COLO668 (cell line): ENCODE data around the gene ADSS1.

ENCODE experiments used
- DNase-seq: peaks from one replicate; lab custom pipeline; 2025; ENCODE audit not compliant: unreplicated experiment; lab: John Stamatoyannopoulos, UW

ADSS1 gene

GRCh38 chr14:104781271-104782077, 57.4 kb downstream of the ADSS1 start:
- no peak for DNase-seq

DNA sequence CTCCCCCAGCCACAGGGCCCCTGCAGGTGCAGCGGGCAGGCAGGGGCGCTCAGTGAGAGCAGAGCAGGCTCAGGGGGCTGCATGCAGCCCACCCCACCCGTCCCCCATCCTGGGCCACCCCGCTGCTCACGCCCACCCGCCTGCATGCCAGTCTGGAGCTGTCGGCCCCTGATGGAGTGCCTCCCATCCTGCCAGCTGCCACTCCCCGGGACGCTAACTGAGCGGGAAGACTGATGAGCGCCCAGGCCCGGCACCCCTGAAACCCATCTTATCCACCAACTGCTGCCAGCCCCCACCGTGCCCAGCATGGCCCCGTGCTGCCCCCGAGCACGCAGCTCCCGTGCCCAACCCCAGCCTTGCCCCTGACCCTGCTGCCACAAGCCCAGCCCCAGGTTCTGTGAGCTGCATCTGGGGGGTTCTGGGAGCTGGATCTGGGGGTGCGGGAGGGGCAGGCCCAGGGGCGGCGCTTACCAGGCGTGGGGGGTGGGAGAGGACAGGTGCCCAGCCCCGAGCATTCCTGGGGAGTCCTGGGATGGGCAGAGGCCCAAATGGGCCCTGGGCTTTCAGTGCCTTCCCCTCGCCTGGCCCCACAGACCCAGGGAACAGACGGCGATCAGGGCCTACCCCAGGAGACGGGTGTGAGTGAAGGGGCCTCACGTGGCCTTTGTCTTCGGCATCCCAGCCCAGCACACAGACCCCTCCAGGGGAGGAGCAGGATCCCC, 58.2 kb downstream of the ADSS1 start:
- no peak for DNase-seq

DNA sequence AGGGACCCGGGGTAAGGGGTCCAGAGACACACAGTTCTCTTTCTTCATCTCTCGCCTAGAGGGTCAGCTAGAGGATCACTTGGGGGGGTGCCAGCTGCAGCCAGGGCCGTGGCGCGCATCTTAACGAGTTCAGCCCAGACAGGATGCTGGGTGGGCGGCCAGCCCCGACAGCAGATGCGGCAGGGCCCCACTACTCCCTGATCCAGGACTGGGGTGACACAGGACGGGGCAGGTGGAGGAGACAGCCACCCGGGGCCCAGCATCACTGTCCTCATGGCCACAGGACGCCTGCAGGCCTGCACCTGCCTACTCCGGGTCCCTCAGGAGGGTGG, 58.7 kb downstream of the ADSS1 start:
- no peak for DNase-seq

DNA sequence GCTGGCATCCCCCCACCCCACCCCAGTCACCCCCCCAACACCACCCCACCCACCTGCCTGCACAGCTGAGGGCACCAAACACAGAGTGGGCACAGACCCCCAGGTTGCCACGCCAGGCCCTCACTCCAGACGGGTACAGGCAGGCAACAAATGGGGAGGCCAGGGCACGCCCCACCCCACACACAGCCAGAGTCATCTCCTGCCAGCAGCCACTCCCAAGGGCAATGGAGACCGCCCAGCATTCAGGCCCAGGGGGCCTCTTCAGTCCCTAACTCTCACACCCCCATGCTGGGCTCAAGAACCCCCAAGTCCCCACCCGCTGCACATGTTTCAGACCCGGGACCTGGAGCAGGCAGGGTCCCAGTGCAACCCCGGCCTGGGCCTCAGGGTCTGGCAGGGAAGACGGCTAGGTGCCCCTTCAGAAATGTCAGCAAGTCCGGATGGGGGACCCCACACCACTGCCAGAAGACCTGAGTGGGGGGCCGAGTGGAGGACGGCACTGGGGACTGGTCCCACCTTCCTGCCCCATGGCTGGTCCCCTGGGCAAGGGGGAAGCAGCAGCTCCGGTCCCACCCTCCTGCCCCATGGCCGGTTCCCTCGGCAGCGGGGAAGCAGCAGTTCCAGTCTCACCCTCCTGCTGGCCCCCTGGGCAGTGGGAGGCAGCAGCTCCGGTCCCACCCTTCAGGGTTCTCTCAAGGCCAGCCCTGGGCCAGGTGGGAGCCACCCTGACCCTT, 59.6 kb downstream of the ADSS1 start:
- no peak for DNase-seq

GRCh38 chr14:104784218-104784568, 60.2 kb downstream of the ADSS1 start:
- DNase-seq = no peak

DNA sequence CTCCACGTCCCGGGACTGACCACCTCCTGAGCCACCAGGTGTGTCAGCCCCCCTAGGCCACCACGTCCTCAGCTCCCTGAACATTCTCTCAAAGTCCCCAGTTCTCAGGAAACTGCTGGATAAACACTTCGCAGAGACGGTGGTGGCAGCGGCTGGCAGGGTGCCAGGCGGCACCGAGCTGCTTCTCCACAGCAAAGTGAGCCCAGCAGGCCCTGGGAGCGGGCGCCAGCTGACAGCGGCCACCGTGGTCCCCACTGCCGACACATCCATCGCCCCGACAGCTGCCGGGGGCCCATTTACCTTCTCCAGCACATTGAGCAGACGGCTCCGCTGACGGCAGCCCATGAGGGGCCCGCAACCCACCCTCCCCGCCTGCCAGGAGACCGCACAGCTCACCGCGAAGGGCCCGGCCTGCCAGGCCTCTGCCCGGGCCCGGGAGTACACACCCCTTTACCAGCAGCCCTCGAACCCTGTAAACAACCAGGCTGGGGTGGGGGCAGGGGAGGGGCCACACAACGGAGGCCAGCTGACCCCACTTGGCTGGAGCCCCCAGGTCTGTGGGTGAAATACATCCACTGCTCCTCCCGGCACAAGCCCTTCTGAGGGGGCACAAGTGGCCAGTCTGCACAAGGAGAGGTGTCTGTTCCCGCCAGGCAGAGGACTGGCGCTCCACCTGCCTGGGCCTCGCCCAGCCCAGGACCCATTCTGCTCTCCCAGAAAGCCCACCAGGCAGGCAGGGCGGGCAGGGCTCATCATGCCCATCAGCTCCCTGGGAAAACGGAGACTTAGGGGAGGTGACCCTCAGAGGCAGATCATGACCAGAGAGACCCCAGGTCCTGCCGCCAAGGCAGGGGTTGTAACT, 61.0 kb downstream of the ADSS1 start:
- peak; percentile 83 for DNase-seq

- no peak for DNase-seq
These were observed 61.7 kb downstream of the ADSS1 start for GRCh38 chr14:104785708-104786080.

DNA sequence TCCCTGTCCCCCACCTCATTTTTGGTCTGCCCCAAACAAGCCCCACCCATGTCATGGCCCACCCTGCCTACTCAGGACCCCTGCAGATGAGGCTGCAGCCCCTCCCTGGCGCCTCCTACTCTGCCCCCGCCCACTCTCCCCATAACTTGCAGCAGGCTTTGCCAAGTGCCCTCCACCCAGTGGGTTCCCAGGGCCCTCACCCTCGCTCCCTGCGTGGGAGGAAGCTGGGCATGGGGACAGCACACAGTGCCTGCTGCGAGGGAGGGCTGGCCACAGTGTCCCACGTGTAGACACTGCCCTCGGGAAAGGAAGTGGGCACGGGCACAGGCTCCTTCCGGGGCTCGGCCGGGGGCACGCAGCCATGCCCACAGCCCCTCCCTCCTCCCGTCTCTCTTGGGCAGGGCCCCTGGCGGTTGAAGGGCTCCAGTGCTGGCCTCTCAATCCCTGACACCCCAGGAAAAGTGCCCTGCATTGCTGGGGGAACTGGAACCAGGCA, 62.1 kb downstream of the ADSS1 start:
- no peak for DNase-seq

DNA sequence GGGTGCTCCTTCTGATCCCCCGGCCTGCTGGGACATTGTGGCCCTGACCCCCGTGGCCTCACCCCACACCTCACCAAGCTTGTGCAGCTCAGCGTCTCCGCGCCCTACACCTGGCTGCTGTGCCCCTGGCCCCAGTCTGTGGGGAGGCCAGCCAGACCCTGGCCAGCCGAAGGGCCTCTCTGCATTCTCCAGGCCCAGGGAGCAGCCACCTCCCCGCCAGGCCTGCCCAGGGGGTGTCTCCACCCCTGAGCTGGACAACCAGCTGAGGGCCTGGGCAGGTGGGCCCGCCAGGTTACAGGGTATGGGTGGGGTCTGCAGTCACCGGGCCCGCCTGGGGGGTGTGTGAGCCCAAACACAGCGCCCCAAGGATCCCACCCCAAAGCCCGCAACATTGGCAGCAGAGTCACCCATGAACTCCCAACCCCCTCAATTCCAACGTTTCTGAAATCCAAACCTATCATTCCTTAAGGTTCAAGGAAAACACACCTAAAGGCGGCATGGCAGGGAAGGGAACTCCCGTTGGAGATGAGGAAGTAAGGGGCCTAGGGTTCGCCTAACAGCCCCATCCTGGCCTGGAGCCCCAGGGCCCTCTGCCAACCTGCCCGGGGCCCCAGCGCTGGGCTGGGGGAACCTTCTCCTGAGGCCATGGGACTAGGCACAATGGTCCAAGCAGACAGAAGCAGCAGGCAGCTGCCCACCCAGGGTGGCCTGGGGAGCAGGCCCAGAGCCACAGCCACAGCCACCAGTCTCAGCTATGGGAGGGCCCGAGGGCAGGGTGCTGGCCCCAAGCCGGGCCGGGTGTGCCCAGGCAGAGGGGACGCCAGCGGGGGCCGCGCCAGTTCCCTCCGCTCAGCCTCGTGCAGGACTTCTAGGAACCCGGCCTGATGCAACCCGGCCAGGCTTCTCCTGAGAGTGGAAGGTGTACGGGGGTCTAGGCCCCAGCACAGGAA, 63.0 kb downstream of the ADSS1 start:
- no peak for DNase-seq

DNA sequence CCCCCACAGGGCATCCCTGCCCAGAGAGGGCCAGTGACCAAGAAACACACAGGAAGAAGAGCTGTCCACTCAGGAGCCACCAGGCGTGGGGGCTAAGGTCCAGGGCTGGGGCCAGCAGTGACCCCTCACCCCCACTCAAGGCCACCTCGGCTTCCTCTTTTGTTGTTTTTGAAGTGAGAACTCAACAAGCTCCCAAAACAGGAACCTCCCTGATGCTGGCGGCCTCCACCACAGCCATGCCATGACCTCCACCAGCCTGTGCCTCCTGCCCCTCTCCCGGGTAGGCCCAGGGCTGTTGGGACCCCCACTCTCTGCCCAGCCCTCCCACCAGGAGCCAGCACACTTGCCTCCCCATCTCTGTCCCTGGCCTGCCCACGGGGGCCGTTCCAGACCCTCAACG, 63.7 kb downstream of the ADSS1 start:
- DNase-seq = no peak

DNA sequence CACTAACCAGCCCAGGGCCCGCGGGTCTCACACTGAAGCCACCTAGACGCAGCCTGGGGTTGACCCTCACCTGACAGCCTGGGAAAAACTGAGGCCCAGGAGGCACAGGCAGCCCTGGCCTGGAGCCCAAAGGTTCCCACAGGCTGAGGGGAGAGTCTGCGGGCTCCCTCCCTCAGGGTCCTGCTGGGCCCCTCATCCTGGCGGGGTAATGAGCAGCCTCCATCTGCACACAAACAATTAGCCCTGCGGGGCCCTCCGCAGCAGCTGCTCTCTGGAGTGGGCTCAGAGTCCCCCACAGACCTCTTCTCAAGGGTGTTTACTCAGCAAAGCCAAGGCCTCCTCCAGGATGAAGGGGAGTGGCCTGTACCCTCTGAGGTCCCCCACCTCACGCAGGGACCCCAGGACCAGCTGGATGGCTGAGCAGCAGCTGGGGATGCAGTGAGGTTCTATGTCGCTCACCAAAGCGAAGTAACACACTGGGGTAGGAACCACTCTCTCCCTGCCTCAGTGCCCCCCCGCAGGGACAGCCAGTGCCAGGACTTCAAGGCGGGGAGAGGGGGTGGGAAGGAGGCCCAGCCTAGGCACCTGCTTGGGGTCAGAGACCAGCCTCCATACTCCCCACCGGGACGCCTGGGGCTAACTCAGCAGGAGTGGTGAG, 64.3 kb downstream of the ADSS1 start:
- no peak for DNase-seq

- DNase-seq = no peak
These were observed 65.0 kb downstream of the ADSS1 start for GRCh38 chr14:104788873-104789663.

- DNase-seq = no peak
These were observed 66.0 kb downstream of the ADSS1 start for GRCh38 chr14:104789752-104790743.

GRCh38 chr14:104791425-104791824, 67.4 kb downstream of the ADSS1 start:
- DNase-seq = no peak

DNA sequence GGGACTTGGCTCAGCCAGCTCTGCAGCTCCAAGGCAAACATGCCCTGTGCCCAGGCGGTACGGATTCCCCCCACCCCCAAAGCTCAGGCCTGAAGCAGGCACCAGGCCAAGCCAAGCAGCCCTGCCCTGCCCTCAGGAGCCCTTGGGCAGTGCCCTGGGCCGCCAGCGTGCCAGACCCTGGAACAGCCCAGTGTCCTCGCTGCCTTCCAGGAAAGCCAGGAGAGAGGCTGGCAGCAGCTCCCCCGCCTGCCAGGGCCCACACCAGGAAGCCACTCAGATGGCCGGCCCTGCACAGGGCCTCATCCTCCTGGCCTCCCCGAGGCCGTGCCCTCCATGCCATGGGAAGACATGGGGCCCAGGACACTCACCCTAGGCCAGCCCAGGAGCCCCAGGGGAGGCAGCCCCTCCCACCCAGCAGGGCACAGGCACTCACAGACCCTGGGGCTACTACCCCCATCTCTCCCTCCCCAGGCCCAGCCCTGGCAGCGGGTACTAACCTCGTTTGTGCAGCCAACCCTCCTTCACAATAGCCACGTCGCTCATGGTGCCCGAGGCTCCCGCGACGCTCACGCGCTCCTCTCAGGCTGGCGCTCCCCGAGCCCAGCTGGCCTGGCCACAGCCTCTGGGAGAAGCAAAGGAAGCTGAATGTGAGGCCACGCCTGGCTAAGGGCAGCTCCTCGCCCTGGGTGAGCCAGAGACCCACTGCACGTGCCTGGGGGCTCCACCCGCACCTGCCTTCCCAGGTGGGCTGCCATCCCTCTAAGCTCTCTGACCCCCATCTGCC, 68.3 kb downstream of the ADSS1 start:
- peak; percentile 60 for DNase-seq

DNA sequence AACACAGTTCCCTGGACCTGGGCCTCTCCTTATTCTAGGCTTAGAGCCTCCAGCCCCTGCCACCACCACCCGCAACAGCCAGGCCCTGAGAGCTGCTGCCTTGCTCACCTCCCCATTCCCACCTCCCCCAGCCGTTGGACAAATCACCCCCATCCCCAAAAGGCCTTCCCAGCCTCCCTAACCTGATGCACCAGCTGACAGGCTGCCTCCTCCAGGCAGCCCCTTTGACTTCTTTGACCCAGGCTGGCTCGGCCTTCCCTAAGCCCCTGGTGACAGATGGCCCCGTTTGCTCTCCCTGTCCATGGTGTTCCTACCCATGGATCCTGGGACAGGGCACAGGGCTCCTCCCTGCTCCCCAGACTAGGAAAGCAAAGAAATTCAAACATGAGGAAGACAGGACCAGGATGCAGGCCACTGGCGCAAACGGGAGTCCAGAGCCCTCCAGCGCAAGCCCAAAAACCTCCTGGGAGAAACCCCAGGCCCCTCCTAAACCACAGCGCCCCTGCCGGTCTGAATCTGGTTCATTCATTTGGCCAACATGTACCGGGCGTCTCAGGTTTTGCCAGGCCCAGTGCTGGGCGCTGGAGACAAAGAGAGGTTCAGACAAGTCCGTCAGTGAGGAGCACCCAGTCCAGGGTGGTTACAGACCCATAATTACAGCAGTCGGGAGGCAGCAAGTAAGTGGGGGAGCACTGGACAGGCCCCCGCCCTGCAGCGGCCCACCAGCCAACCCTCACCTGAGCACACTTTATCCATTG, 69.1 kb downstream of the ADSS1 start:
- no peak for DNase-seq
